ENCODE measurements around the gene MTF2.
A peak's percentile ranks its signal among the peaks of the same experiment; 100 is the strongest.
"Not testable (repeated sequence)": the region's sequence is repeated elsewhere in the genome, so short reads cannot be mapped to it uniquely, and the experiment has no call there.

MTF2 gene

GRCh38 chr1:93078986-93079654 is at the start of gene MTF2:
Gene MTF2 (plus strand): TSS chr1:93079283. CDS start chr1:93079527, 244 bp downstream.
- peak; percentile 95 for DNase-seq (ENCODE audit: low spot score)

GRCh38 chr1:93029317-93029716 is 49.8 kb upstream of the MTF2 start:
- peak; percentile 29 for DNase-seq (ENCODE audit: low spot score)

- not testable (repeated sequence) for DNase-seq (ENCODE audit: low spot score)
Observed at GRCh38 chr1:93030191-93030590, 48.9 kb upstream of the MTF2 start.

DNA sequence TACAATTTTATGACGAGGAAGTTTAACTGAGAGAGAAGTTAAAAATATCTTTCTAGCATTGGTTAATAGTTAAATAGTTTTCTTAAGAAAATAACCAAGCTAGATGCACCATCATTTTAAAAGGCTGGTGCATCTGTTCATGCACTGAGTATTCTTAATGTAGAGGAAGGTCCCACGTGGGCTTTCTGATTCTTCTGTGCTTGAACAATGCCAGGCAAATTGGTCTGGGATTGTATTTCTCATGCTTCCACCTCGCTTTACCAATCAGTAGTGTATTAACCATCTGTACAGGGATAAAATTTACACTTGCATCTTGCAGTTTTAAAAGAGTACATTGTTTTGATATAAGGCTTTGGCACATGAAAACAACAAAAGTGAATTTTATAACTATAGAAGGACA is 47.4 kb upstream of the MTF2 start:
- DNase-seq (ENCODE audit: low spot score) = no peak

GRCh38 chr1:93033029-93033428 is 46.1 kb upstream of the MTF2 start:
- DNase-seq (ENCODE audit: low spot score) = no peak

- DNase-seq (ENCODE audit: low spot score) = peak; percentile 23
Observed at GRCh38 chr1:93033785-93034184, 45.3 kb upstream of the MTF2 start.

GRCh38 chr1:93034397-93034796 is 44.7 kb upstream of the MTF2 start:
- no peak for DNase-seq (ENCODE audit: low spot score)

DNA sequence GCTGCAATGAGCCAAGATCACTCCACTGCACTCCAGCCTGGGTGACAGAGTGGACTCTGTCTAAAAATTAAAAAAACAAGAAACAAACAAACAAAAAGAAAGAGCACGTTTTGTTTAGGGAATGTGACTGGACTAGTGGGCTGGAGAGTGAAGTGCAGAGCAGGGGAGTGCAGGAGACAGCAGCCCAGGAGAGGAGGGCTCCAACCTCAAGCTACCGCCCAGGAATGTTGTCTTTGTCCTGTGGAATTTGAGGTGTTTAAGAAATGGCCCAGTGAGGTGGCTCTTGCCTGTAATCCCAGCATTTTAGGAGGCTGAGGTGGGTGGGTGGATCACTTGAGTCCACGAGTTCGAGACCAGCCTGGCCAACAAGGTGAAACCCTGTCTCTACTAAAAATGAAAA is 42.4 kb upstream of the MTF2 start:
- DNase-seq (ENCODE audit: low spot score) = no peak

- DNase-seq (ENCODE audit: low spot score) = peak; percentile 83
Observed at GRCh38 chr1:93042187-93043056, 36.7 kb upstream of the MTF2 start.

- no peak for DNase-seq (ENCODE audit: low spot score)
Observed at GRCh38 chr1:93043057-93043557, 36.0 kb upstream of the MTF2 start.

DNA sequence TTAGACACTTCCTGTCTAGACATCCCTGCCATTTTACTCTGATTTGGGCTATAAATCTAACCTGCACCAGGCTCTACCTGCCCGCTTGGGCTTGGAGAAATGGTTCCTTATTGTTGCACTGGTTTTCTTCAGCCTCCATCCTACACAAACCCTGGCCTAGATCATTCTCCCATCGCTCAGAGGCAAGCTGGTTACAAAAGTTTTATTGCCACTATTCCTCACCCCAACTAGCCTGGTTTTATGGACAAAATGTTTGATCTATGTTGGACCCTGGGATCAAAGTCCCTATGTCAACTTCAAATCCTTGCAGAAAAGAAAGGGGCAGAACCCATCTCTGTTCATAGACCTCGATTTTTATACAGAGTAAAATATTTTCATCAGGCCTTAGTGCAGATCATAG is 31.5 kb upstream of the MTF2 start:
- no peak for DNase-seq (ENCODE audit: low spot score)

- no peak for DNase-seq (ENCODE audit: low spot score)
Observed at GRCh38 chr1:93051961-93052360, 27.1 kb upstream of the MTF2 start.

DNA sequence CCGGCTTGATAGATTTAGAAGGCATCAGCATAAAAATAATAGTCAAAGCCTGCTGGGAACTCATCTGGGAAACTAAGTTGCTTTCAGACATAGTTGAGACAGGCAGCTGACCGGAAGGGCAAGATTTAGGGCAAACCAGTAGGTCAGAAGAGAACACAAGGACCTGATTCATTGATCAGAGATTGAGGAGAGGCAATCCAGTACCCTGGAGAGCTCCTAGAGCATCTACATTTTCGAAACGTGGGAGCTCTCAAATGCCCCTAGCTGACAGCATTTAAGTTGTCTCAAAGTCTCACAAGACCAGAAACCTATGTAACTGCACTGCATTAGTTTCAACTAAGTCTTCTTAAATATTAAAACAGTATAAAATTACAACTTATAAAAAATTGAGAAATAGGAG is 22.9 kb upstream of the MTF2 start:
- DNase-seq (ENCODE audit: low spot score) = no peak

DNA sequence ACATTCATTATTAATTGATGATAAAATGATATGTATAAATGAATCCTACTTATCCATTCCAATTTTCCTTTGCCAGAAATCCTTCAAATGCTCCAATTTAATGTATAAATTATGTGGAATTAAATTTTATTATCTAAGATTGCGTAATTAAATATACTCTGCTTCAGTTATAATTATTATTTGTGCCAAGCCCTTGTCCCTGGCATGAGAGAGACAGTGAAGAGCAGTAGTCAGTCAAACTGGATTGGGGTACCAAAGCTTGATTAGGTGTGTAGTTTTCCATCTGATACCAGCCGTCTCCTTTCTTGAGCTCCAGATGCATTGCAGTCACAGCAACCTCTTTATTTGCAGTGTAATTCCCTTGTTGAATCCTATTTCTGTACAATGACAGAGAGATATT is 22.4 kb upstream of the MTF2 start:
- no peak for DNase-seq (ENCODE audit: low spot score)

- DNase-seq (ENCODE audit: low spot score) = peak; percentile 39
Observed at GRCh38 chr1:93061895-93062792, 16.9 kb upstream of the MTF2 start.

- no peak for DNase-seq (ENCODE audit: low spot score)
Observed at GRCh38 chr1:93076268-93076667, 2.8 kb upstream of the MTF2 start.

GRCh38 chr1:93078203-93078602 is 880 bp upstream of the MTF2 start:
- no peak for DNase-seq (ENCODE audit: low spot score)

DNA sequence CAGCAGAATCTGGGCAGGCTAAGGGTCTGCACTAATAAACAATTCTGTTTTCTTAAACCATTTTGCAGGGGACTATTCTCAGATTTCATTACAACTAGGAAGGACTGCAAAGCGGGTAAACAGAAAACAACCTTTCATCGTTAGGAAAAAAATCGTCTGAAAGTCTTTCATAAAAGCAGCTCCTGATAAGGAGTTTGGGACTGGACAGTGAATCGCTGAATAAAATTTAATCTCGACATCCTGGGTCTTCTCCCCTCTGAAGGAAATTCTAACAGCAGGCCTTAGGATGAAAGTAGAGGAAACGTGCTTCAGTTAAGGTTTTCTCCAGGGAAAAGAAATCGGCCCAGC is 471 bp upstream of the MTF2 start:
- no peak for DNase-seq (ENCODE audit: low spot score)

GRCh38 chr1:93079685-93080141 is 630 bp downstream of the MTF2 start:
- DNase-seq (ENCODE audit: low spot score) = peak; percentile 28

- DNase-seq (ENCODE audit: low spot score) = peak; percentile 49
Observed at GRCh38 chr1:93080179-93080823, 1.2 kb downstream of the MTF2 start.

DNA sequence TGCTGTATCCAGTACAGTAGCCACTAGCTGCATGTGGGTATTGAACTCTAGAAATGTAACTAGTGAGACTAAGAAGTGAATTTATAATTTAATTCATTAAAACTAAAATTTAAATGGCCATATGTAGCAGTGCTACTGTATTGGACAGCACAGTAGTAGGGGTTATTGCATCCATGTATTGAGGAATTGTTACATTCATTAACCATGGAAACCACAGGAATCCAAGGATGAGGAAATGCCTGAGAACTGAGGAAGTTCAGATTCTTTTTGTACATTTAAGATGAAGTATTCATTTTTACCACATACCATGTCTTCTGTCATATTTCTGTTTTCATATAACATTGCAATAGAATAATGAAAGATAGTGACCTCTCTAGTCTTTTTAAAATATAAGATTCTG is 2.6 kb downstream of the MTF2 start:
- DNase-seq (ENCODE audit: low spot score) = no peak

DNA sequence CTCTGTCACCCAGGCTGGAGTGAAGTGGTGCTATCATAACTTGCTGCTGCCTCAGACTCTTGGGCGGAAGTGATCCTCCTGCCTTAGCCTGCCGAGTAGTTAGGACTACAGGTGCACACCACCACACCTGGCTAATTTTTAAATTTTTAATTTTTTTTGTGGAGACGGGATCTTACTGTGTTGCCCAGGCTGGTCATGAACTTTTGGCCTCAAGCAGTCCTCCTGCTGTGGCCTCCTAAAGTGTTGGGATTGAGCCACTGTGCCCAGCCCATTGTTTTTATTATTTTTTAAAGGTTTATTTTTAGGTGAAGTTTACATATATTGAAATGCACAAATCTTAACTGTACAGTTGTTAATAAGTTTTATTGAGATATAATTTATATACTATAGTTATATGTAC is 3.2 kb downstream of the MTF2 start:
- DNase-seq (ENCODE audit: low spot score) = no peak

All from activated CD4-positive, alpha-beta T cell treated with anti-CD3 and anti-CD28 coated beads, Interleukin-2, Interleukin-4, amounts not matched to agents 100 ng/mL and 50 ng/mL, durations not matched to agents 16 hours and 8 hours (primary cell).